ENCODE measurements around the gene SLC16A5.
A peak's percentile ranks its signal among the peaks of the same experiment; 100 is the strongest.

Gene SLC16A5

DNA sequence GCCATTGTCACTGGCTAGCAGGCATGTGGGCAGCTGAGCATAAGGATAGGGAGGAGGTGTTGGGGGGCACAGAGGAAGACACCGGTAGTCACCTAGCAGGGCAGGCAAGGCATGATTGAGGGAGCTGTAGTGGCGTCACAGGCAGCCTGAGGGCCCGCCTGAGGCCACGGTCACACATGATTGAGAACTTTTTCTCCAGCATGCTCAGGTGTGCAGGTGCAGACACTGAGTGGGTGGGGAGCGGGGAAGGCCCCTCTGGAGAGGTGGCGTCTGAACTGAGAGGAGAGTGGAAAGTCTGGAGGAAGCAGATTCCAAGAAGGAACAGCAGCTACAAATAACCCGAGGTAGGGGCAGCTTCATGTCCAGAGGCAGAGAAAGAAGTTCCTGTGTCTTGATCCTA, 11.1 kb downstream of the SLC16A5 start:
- TF ChIP-seq, protein P1, sequence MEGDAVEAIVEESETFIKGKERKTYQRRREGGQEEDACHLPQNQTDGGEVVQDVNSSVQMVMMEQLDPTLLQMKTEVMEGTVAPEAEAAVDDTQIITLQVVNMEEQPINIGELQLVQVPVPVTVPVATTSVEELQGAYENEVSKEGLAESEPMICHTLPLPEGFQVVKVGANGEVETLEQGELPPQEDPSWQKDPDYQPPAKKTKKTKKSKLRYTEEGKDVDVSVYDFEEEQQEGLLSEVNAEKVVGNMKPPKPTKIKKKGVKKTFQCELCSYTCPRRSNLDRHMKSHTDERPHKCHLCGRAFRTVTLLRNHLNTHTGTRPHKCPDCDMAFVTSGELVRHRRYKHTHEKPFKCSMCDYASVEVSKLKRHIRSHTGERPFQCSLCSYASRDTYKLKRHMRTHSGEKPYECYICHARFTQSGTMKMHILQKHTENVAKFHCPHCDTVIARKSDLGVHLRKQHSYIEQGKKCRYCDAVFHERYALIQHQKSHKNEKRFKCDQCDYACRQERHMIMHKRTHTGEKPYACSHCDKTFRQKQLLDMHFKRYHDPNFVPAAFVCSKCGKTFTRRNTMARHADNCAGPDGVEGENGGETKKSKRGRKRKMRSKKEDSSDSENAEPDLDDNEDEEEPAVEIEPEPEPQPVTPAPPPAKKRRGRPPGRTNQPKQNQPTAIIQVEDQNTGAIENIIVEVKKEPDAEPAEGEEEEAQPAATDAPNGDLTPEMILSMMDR (conservative IDR thresholded peaks at IDR 0.05; ENCODE audit: low read length), result no peak
- DNase-seq (ENCODE audit: low read depth), result no peak
- no peak overlapping the region for H3K4me3 ChIP-seq (ENCODE audit: low read length)

DNA sequence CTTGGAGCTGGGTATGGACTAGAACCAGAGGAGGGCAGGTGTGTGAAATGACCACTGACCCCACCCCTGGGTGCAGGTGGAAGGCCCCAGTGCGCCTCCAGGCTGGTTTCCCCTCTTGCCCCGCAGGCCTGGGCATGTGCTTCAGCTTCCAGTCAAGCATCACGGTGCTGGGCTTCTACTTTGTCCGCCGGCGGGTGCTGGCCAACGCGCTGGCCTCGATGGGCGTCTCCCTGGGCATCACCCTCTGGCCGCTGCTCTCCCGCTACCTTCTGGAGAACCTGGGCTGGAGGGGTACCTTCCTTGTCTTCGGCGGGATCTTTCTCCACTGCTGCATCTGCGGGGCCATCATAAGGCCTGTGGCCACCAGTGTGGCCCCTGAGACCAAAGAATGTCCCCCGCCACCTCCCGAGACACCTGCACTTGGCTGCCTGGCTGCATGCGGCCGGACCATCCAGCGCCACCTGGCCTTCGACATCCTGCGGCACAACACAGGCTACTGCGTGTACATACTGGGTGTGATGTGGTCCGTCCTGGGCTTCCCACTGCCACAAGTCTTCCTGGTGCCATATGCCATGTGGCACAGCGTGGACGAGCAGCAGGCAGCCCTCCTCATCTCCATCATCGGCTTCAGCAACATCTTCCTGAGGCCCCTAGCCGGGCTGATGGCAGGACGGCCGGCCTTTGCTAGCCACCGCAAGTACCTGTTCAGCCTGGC, 12.3 kb downstream of the SLC16A5 start:
- TF ChIP-seq, protein P1 (conservative IDR thresholded peaks at IDR 0.05; ENCODE audit: low read length), result no peak
- DNase-seq (ENCODE audit: low read depth), result no peak

DNA sequence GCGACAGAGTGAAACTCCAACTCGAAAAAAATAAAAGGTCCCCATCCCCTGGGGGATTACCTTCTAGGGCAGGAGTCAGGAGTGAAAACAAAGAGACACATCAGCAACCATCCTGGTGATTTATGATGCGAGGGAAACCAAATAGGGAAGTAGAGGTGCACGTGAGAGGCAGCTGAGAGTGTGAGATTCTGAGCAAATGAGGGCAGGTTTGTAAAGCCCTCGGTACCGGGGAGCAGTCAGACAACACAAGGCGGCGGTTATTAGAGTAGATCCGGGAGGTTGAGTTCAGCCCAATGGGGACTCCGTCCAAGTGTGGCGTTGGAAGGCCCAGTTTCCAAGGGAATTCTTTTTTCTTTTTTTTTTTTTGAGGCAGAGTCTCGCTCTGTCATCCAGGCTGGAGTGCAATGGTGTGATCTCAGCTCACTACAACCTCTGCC, 14.6 kb downstream of the SLC16A5 start:
- H3K4me3 ChIP-seq (ENCODE audit: low read length), result no peak overlapping the region
- TF ChIP-seq, protein P1 (conservative IDR thresholded peaks at IDR 0.05; ENCODE audit: low read length), result no peak
- DNase-seq (ENCODE audit: low read depth), result no peak

More for the DNA sequence above, 12.3 kb downstream of the SLC16A5 start:
- no peak overlapping the region for H3K4me3 ChIP-seq (ENCODE audit: low read length)

DNA sequence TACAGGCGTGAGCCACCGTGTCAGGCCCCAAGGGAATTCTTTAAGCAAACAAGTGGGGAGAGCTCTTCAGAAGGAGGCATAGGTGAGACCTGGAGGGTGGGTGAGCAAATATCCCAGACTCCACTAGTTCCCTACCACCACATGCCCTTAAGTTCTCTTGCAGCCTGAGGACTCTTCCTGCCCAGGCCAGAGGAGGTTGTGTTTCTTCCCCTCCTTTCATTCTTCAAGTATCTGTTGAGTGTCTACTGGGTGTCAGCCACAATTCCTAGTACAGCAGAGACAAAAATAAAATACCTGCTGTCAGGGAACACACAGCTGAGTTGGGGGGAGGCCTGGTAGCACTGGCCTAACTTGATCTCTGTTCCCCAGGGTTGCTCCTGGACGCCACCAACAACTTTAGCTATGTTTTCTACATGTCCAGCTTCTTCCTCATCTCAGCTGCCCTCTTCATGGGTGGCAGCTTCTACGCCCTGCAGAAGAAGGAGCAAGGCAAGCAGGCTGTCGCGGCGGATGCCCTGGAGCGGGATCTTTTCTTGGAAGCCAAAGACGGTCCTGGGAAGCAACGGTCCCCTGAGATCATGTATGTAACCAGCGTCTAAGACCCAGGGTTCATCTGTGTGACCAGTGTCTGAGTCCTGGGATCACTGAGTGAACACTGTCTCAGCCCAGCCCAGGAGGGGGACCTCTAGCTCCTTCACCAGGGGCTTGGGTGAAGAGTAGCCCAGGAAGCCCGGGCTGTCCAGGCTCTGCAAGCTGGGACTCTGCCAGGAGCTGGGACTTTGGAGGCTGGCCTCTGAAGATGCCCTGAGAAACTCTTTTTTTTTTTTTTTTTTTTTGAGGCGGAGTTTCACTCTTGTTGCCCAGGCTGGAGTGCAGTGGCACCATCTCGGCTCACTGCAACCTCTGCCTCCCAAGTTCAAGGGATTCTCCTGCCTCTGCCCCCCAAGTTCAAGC, 16.1 kb downstream of the SLC16A5 start:
- DNase-seq (ENCODE audit: low read depth), result no peak
- H3K4me3 ChIP-seq (ENCODE audit: low read length), result no peak overlapping the region
- TF ChIP-seq, protein P1 (conservative IDR thresholded peaks at IDR 0.05; ENCODE audit: low read length), result no peak

DNA sequence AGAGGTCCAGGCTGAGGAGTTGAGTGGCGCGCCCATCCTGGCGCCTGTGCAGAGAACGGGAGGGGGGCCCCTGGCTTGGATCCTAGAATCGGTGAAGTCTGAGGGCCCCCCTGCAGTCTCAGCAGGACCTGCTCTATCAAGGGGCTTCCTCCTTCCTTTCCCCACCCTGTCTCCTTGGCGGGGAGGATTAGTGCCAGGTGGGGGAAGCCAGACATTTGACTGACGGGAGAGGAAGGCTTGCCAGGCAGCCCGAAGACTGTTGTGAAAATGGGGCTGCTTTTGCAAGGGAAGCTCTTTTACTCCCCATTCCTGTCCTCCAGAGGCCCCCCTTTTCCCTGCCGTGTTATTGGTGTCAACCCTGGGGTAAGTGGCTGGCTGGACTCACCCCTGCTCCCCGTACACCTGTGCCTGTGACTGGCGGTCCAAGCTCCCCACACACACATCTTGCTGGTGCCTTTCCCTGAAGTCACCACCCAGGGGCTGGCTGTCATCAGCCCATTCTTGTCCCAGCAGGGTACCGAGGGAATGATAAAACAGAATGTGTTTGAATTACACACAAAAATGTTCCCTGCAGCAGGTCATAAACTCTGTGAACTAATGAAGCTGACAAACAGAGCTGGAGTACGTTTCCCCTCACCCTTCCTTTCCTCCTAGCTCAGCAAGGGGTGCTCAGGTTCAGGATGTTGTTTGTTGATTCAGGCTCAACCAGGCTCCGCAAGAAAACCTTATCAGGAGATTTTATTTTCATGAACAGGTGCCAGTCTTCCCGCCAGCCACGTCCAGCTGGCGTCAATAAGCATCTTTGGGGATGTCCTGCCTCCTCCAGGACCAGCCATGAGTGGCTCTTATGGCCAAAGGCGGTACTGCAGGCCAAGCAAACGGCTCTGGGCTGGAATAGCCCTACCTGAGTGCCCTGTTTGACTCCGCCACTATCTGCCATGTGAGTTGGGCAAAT, 17.6 kb downstream of the SLC16A5 start:
- peak; percentile 30 for DNase-seq (ENCODE audit: low read depth)
- H3K4me3 ChIP-seq (ENCODE audit: low read length), result no peak overlapping the region
- TF ChIP-seq, protein P1 (conservative IDR thresholded peaks at IDR 0.05; ENCODE audit: low read length), result peak; percentile 69

DNA sequence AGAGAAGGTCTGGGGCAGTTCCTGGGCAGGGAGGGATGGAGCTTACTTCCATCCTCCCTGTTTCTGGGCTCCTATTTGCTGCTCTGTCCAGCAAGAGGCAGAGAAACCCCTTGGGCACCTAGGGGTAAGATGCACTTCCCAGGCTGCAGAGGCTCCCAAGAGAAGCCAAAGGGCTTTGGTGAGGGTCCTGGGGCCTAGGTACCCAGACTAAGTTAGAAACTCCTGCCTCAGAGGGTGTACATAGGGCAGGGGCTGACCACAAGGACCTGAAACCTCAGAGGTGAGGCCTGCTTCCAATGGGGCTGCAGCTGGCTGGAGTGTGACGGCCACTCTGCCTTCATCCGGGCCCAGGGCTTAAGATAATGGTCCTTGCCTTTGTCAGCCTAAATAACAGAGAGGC, 20.4 kb downstream of the SLC16A5 start:
- TF ChIP-seq, protein P1 (conservative IDR thresholded peaks at IDR 0.05; ENCODE audit: low read length), result no peak
- no peak for DNase-seq (ENCODE audit: low read depth)

More for the DNA sequence above, 20.4 kb downstream of the SLC16A5 start:
- no peak overlapping the region for H3K4me3 ChIP-seq (ENCODE audit: low read length)
